Fibroblast of skin of scalp (primary cell): ENCODE results near the gene HIBADH.
A peak's percentile ranks its signal among the peaks of the same experiment; 100 is the strongest.

ENCODE experiments used
- DNase-seq: peaks from one replicate; pipeline ENCODE4 v3.0.0-alpha.2; 2013

The HIBADH gene

GRCh38 chr7:27635728-27636127 lies 27.0 kb downstream of the HIBADH start:
- DNase-seq = no peak

GRCh38 chr7:27634671-27635493 lies 27.8 kb downstream of the HIBADH start:
- DNase-seq = no peak

GRCh38 chr7:27633062-27633461 lies 29.6 kb downstream of the HIBADH start:
- DNase-seq = no peak

GRCh38 chr7:27631391-27631790 lies 31.3 kb downstream of the HIBADH start:
- no peak for DNase-seq

- DNase-seq = no peak
Observed at GRCh38 chr7:27627146-27627545, 35.5 kb downstream of the HIBADH start.

- DNase-seq = no peak
Observed at GRCh38 chr7:27619492-27619891, 43.2 kb downstream of the HIBADH start.

GRCh38 chr7:27617651-27618381 lies 44.9 kb downstream of the HIBADH start:
- no peak for DNase-seq

GRCh38 chr7:27616914-27617548 lies 45.7 kb downstream of the HIBADH start:
- DNase-seq = no peak

- no peak for DNase-seq
Observed at GRCh38 chr7:27616186-27616491, 46.5 kb downstream of the HIBADH start.

GRCh38 chr7:27615420-27616185 lies 47.1 kb downstream of the HIBADH start:
- no peak for DNase-seq

GRCh38 chr7:27614095-27614494 lies 48.6 kb downstream of the HIBADH start:
- no peak for DNase-seq

GRCh38 chr7:27611059-27611458 lies 51.6 kb downstream of the HIBADH start:
- no peak for DNase-seq

GRCh38 chr7:27608776-27609495 lies 53.7 kb downstream of the HIBADH start:
- peak; percentile 27 for DNase-seq

- DNase-seq = no peak
Observed at GRCh38 chr7:27607210-27607606, 55.5 kb downstream of the HIBADH start.

- DNase-seq = peak; percentile 52
Observed at GRCh38 chr7:27606270-27607209, 56.1 kb downstream of the HIBADH start.

- peak; percentile 23 for DNase-seq
Observed at GRCh38 chr7:27605689-27606269, 56.9 kb downstream of the HIBADH start.

GRCh38 chr7:27605283-27605682 lies 57.4 kb downstream of the HIBADH start:
- no peak for DNase-seq

- DNase-seq = no peak
Observed at GRCh38 chr7:27603813-27604212, 58.9 kb downstream of the HIBADH start.

- no peak for DNase-seq
Observed at GRCh38 chr7:27602766-27603165, 59.9 kb downstream of the HIBADH start.

GRCh38 chr7:27601217-27601616 lies 61.5 kb downstream of the HIBADH start:
- no peak for DNase-seq

- DNase-seq = no peak
Observed at GRCh38 chr7:27600247-27600646, 62.4 kb downstream of the HIBADH start.
